ENCODE results near the gene TECPR2.

TECPR2 gene

DNA sequence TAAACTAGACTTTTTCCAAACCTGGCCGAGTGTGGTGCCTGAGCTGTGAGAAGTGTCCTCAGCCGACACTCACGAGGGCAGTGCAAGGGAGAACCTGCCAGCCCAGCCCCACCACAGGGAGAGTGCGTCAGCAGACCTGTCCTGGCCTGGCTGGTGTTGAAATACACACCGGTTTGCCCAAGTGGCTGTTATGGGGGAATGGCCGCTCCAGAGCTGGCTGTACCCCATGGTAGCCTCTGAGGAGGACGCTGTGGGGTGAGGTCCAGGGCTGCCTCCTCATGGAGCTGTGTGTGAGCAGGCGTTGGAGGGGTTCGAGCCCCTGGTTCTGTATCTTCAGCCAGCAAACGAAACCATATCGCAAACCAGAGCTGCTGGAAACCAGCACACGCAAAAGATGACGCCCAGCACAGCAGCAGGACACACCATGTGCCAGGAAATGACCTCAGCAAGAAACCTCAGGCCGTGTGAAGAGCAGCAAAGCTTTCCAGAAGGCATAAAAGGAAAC, 137.5 kb downstream of the TECPR2 start:
- DNase-seq = no peak

DNA sequence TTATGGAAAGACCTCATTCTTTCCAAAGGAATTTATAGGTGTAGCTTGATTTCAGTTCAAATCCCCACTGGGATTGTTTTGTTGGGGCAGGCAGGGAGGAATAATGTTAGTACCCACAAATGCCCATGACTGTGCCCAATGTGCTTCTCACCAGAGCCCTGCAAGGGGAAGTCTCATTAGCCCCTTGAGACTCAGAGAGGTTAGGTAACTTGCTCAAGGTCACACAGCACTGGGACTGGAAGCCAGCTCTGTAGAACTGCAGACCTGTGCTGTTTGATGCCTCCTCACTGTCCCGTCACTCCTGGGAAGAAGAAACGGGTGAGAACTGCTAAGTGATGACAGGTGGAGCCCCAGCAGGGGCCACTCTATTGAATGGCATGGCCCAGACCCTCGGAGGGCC, 138.0 kb downstream of the TECPR2 start:
- no peak for DNase-seq

DNA sequence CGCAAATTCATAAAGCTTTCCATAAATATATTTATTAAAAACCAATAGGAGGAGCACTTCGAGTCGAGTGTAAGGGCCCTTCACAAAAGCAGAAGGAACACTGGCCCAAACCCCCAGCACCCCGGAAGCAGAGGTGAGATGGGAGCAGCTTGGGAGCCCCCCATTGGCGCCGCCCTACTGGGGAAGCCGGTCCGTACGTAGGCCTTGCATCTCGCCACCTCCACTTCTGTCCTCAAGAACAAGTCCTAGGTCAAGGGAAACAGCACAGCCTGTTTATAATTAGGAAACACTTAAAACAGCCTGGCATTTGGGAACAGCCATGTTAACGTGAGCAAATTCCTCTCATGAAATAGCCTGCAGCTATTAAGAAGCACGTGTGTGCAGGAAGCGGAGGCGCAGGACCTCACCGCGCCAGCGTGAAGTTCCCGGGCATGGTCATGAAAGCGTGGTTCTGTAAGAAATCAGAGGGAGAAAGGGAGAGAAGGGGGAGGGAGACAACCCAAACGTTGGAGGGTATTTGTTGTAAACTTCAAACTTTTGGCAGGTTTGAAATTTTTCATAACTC, 139.1 kb downstream of the TECPR2 start:
- DNase-seq = no peak

DNA sequence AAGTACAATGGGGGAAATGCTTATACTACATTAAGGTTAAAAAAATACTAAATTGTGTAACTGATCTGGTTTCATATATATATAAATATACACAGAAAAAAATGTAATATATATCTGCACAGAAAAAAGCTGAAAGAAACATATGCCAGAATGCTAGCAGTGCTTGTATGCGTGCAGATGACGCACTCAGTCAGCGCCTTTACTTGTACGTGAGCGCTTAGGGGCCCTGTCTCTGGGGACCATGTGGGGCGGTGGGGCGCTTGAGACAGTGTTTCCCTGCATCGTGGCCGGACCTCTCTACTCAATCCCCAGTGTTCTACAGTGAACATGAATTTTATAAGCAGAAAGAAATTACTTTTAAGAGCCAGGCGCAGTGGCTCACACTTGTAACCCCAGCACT, 139.8 kb downstream of the TECPR2 start:
- DNase-seq = no peak

DNA sequence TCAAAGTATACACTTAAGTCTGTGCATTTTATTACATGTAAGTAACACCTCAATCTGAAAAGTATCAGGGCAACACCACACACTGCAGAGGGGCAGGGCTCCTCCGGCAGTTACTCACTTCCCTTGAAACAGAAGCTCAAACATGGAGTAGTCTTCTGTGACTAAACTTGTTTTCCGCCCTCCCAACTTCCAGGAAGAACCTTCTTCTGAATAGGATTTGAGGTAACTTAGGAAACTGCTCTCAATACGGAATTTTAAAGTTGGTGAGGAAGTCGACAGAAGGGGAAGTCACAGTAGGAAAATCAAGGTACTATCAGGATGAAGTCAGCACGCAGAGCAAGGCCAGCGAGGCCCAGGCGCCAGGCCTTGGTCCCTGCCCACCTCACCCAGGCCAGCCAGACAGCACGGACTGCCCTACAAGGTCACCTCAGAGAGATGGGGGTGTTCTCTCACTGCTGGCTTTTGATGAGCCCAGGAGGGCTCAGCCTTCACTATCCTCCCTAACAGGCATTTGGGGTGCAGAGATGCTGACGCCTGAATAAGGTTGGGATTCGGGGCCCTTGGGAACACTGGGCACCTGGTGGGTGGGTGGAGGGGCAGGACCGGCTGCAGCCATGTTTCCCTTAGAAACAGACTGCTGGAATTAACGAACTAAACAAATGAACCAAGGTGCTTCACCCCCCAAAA, 141.0 kb downstream of the TECPR2 start:
- DNase-seq = no peak

DNA sequence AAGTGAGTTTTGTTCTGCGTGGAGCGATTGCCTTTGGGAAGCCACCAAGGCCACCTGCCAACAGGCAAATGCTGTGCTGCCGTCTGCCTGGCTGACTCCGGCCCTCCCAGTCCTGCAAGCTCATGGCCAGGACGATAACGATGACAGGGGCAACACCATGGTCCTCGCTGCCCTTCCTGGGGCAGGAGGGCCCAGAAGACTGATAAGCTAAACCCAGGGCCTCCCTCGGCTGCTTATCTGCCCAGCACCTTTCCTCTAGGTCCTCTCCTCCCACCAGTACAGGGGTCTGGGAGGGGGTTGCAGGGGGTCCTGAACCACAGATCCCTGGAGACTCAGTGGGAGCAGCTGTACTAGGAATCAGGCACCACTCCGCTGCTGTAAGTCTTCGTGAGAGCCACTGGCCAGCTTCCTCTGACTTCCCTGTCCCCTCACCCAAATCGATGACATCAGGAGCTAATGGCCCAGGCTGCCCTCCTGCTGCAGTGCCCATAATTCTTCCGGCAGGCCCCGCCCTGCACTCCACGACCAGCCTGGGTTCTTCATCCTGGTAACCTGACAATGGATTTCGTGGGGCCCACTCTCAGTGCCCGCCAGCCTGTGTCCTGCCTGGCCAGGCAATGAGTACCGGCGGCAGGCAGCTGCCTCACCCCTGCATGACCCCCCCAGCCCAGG, 141.7 kb downstream of the TECPR2 start:
- DNase-seq = no peak

DNA sequence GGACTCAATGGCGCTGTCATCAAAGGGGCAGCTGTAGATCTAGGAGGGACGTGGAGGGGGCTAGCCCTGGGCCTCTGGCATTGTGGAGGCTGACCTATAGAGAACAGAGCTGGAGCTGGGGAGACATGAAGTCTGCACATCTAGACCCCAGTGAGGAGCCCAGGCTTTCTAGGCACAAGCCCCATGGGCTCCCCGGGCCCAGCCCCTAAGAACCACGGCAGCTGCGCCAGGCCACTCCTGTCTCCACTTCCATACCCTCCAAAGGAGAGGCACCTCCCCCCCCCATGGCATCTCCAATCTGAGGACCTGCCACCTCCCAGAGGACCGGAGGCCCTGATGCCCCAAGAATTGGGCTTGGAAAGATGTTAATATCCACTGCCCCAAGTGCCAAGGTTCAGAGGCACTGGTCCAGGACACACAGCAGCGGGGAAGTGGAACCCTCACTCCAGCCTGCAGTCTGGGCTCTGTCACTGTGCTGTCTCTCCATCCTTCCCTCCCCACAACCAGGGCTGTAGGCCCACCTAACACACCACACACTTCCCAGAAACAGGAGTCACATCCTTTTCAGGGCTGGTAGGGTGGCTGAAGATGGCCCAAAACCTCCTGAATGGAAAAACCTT, 142.4 kb downstream of the TECPR2 start:
- DNase-seq = no peak

DNA sequence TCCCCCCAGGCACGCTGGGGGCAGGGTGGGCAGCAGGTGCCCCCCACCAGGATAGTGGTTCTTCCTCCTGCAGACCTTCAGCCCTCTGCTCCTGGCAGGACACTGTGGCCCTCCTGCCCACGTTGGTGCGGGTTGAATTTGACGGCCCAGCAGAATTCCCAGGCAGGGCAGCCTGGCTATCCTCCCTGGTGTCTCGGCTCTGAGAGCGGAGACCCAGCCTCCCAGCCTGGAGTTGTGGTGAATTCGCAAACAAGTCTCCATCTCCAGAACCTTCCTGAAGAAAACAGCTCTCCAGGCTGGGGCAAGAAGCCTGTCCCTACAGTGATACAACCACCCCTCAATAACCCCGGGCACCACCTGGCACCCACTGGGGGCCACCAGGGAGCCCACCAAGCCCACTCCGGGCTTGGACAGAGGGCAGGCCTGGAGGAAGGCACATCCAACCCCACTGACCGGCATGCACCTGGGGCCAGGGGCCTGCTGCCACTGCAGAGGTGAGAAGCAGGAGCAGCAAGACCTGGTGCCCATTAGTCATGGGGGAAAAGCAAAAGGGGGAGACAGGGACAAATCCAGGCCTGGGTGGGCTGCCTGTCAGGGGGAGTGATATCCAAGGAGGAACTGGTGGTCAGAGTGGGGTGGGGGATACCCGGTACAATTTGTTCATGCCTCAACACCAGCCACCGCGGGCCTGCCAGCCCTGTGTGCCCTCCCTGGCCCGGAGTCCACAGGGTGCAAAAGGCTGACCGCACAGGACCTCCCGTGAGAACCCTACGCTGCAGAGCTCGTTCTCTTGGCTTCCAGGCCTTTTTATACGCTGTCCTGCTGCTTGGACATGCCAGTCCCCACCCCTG, 143.3 kb downstream of the TECPR2 start:
- DNase-seq = no peak

DNA sequence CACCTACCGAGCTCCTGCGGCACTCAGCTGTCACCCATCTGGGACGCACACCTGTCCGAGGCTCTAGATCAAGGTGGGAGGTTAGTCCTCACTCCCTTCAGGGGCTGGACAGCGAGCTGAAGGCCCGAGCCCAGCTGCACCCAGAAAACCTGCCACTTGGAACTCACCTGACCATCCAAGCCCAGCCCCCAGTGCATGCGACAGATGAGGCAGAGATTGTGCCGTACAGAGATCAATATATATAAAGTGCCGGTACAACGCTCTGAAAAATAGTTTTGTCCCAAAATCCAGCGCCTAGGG, 143.8 kb downstream of the TECPR2 start:
- no peak for DNase-seq

DNA sequence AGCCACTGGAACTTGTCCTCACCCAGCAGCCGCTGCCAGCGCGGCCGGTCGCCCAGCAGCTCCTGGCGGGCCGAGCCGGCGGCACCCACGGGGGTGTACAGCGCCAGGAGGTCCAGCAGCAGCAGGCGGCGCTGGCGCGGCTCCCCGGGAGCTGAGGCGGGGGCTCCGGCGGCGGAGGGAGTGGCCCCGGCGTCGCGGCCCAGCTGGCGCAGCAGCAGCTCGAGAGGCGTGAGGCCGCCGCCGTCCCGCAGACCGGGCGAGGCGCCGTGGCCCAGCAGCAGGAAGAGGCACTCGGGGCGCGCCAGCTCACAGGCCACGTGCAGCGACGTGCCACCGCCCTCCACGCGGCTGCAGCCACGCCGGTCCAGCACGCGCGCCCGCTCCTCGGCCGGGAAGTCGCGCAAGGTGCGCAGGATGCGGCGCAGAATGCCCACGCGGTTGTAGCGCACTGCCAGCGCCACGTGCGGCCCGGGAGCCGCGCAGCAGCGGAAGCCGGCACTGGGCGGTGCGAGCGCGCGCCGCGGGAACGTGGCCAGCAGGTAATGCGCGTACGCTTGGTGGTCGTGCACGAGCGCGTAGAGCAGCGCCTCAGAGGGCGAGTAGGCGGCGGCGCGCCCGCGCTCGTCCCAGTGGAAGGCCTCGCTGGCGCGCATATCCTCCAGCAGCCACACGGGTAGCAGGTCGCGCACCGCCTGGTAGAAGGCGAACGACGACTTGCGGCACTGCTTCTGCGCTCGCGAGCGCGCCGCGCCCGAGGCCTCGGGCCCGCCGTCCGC, 144.5 kb downstream of the TECPR2 start:
- DNase-seq = no peak

DNA sequence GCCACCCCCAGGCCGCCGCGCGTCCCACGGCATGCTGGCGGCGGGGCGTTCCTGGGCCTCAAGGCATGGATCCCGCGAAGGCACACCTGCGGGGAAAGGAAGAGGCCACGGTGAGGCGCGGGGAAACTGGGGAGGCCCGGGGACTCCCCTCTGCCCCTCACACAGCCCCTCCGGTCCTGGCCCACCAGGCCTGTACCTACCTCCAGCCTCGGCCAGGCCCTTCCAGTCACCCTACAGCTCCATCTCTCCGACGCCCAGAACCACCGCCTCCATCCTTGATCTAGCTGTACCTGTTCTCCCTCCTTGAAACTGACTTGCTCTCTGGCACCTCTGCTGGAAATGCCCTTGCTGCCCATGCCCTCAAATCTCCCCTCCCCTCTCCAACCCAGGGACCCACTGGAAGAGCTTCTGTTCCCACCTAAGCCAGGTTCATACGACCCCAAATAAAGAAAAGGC, 145.1 kb downstream of the TECPR2 start:
- DNase-seq = no peak

DNA sequence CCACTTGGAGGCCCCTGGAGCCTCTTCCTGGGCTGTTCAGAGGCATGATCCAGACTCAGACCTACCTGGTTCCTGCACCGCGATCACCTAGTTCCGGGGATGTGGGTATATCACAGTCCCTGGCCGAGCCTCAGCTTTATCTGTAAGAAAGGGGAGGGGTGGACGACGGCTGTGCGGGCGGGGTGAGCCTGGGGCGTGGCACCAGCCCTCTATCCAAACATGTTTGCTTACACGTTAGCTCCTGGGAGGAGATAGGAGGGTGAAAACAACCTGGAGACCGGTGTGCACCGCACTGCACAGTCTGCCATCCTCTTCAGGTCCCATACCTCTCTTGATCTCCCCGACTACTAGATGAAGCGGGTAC, 145.7 kb downstream of the TECPR2 start:
- no peak for DNase-seq

DNA sequence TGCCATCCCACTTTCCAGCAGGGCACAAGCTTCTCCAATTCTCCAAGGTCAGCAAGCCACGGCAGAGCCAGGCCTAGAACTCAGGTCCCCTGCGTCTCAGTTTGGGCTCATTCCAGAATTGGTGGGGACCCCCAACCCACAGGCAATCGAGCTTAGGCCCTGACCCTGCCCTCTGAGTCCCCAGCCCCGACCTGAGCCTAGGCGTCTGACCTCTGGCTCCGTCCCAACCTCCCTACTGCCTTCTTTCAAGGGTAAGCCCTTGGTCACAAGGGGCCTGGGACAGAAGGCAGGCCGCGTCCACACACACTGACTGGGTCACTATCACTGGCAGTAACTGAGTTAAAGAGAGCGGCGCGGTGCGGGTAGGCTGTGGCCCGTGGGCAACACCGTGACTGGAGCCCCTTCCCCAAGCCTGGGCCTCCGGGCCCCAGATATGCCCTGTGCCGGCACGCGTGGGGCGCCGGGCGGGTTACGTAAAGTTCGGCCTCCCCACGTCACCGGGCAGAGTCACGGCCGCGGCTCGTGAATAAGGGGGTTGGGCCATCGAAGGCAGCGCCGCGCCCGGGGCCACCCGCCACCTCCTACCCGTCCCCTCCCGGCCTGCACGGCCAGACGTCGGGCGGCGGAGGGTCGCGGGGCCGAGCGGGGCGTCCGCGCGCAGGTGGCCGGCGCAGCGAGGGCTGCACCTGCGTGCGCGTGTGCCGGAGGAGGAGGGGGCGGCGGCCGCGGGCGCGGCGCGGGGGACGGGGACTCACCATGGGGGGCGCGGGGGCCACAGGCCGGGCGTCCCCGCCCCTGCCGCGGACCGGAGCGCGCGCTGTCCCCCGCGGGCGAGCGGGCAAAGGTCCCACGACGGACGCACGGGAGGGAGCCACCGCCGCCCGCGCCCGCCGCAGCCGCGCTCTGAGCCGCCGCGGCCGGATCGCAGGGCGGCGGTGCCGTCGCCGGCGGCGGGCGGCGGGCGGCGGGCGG, 146.3 kb downstream of the TECPR2 start:
- no peak for DNase-seq

DNA sequence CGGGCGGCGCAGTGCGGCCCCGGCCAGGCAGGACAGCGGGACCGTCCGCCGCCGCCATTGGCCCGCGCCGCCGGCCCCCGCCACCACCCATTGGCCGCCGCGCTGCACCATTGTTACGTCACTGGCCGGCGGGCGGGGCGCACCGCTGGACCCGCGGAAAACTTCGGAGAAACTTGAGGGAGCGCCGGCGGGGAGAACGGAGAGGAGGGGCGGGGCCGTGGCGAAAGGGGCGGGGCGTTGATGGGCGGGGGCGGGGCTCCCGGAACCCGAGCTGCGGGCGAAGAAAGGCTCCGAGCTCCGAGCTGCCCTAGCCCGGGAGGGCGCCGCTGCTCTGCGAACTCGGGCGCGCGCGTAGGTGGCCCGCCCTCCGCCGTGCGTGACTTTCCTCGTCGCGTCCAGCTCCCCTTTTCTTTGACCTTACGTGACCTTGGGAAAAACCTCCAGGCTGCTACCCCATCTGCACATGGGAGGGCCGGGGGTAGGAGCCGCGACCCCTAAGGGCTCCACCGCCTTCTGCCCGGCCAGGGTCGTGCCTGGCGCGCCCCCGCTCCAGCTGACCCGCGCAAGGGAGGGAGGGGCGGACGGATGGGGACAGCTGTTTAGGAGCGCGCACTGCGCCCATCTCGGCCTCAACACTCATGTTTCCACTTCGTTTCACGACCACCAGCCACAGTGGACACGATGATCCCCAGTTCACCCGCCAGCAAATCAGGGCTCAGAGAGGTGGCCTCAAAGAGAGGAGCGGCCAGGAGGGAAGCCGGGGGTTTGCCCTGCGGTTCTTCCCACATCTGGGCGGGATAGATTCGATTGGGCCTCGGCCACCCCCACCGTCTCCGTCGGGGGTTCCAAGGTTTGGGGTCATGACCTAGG, 147.2 kb downstream of the TECPR2 start, which contains the start of gene ANKRD9:
Gene ANKRD9, minus strand, starts transcription at position 31 of the 870 bp plus-strand sequence. CDS start 1,887 bp downstream, outside the sequence.
- peak; percentile 90 for DNase-seq

DNA sequence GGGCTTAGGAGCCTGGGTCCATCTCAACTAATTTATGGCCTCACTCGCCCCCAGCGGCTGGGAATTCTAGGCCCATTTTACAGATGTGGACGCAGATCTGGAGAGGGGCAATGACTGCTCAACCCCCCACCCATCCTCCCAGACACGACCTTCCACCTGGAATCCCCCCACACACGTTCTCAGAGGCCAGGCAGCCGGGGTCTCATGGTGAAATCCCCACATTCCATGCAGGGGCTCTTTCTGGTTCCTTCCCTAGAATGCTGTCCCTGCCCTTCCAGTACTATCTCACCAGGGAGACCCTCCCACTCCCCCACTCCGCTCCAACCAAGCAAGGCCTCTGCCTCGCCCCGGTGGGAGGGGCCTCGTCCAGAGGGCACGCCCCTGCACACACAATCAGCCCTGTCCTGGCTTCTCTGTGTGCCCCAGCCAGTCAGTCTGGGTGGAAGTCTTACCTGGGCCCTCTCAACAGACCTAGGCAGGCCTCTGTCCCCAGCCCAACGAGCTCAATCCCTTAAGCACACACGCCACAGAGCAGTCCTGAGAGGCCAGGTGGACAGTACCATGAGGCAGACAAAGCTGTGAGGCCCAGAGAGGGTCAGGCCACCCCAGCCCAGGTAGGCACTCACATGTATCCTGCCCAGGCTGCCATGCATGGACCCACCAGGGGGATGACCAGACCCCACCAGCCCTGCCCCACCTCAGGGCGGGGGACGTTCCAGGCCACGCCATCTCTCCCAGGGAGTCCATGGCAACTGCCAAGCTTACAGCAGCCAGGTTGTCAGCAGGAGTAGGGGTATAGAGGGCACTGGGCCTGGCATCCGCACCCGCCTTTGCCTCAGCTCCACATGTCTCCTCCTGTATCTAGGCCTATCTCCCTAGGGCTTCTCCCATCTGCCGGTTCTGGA, 148.1 kb downstream of the TECPR2 start:
- DNase-seq = peak; percentile 61

DNA sequence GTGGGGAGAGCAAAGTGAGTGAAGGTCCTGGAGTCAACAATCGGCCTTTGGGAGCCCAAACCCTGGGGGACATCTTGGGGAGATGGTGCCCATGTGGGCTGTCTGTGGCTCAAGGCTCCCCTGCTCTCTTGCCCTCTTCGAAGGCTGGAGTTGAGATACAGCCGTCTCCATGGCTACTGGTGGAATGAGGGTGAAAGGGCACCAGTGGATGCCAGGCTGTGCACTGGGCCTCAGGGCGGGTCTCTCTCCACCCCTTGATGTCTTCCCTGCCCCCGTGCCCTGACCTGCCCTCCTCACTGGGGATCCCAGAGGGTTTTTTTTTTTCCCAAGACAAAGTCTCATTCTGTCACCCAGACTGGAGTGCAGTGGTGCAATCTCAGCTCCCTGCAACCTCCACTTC, 148.8 kb downstream of the TECPR2 start:
- DNase-seq = no peak

DNA sequence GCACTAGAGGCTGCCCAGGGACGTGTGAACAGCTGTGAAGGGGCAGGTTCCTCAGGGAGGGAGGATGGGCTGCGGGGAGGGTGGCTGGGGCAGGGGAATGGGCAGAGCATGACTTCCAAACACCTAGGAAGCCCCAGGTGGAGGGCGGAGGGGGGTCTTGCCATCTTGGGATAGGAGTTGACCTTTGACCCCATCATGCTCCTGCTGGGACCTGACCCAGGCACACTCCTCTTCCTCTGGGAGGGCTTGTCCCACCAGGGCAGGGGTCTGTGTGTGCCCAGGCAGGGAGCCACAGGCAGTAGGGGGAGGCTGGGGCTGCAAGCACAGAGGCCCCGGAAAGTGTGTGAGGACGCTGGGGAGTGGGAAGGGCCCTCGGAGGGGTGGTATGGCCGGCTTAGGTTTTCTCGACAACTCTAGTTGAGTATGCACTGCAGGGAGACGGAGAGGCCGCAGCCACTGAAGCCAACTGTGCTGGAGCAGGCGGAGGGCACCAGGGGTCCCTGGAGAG, 150.1 kb downstream of the TECPR2 start:
- no peak for DNase-seq

Data from NCI-H82 (cell line).